ENCODE results near the gene NIPAL3. TPM values are rescaled to one million over a fixed set of nuclear protein-coding genes. Genes with fewer than 3 reads are reported as not detected.

Gene NIPAL3
- total RNA-seq, 1 experiment from 2014 or later: 40.8 TPM

- Histone ChIP-seq H3K9me2 (replicated peaks; ENCODE audit: insufficient read depth, low read length) (no peaks in the 10 kb centered on the region), H2AFZ (ENCODE audit: low read length) (no peak overlapping the region), H3K4me2 (ENCODE audit: low read depth, low read length, poor library complexity, severe bottlenecking) (no peak overlapping the region), H3K27me3 (ENCODE audit: low read length) (no peaks in the 10 kb centered on the region), H3K36me3 (ENCODE audit: insufficient read depth, low read length) (no peaks in the 10 kb centered on the region), H4K20me1 (ENCODE audit: insufficient read depth, low read depth, low read length) (peaks cover 15% of the 10 kb centered on the region; the same call in 1 of the 2 replicates), H3K27ac (ENCODE audit: low read length) (no peak overlapping the region), H3K4me3 (ENCODE audit: low read length) (no peak overlapping the region), H3K79me2 (ENCODE audit: low read length) (no peaks in the 10 kb centered on the region), H3K9me3 (ENCODE audit: low read length) (no peaks in the 10 kb centered on the region), H3K9ac (ENCODE audit: low read length) (no peak overlapping the region), H3K4me1 (ENCODE audit: low read length) (peaks cover 5% of the 10 kb centered on the region)
- DNase-seq: no peak
Measured at GRCh38 chr1:24380508-24380907, 35.1 kb upstream of the NIPAL3 start.

- no peak overlapping the region for H3K27ac ChIP-seq (ENCODE audit: low read length)
- H4K20me1 ChIP-seq (ENCODE audit: insufficient read depth, low read depth, low read length): peaks cover 17% of the 10 kb centered on the region; the same call in 1 of the 2 replicates
- no peak overlapping the region for H3K4me2 ChIP-seq (ENCODE audit: low read depth, low read length, poor library complexity, severe bottlenecking)
- no peak overlapping the region for H2AFZ ChIP-seq (ENCODE audit: low read length)
- no peaks in the 10 kb centered on the region for H3K9me2 ChIP-seq (replicated peaks; ENCODE audit: insufficient read depth, low read length)
- H3K79me2 ChIP-seq (ENCODE audit: low read length): no peaks in the 10 kb centered on the region
- H3K9ac ChIP-seq (ENCODE audit: low read length): no peak overlapping the region
- no peaks in the 10 kb centered on the region for H3K27me3 ChIP-seq (ENCODE audit: low read length)
- no peak overlapping the region for H3K4me3 ChIP-seq (ENCODE audit: low read length)
- H3K4me1 ChIP-seq (ENCODE audit: low read length): peaks cover 13% of the 10 kb centered on the region
- DNase-seq: no peak
- H3K36me3 ChIP-seq (ENCODE audit: insufficient read depth, low read length): no peaks in the 10 kb centered on the region
- no peaks in the 10 kb centered on the region for H3K9me3 ChIP-seq (ENCODE audit: low read length)
Measured at GRCh38 chr1:24381256-24381655, 34.3 kb upstream of the NIPAL3 start.

DNA sequence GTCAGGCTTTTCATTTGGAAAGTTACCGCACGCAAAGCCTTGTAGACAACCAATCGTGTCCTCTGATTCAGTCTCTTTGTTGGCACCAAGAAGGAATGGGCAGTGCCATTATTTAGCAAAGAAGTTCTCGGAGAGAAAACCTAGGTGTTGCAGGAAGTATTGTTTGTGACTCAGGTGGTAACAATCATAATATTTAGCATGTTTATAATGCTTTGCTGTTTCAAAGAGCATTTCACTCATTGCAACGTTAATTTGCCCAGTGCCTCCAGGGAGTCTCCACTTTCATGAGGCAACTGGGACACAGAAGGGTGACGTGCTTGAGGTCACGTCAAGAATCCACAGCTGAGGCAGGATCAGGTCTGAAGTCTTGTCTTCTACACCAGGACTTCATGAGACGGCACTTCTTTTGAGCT, 33.4 kb upstream of the NIPAL3 start:
- H3K36me3 ChIP-seq (ENCODE audit: insufficient read depth, low read length): no peaks in the 10 kb centered on the region
- H3K27ac ChIP-seq (ENCODE audit: low read length): no peak overlapping the region
- peaks cover 22% of the 10 kb centered on the region for H3K4me1 ChIP-seq (ENCODE audit: low read length)
- H3K9ac ChIP-seq (ENCODE audit: low read length): no peak overlapping the region
- H3K79me2 ChIP-seq (ENCODE audit: low read length): no peaks in the 10 kb centered on the region
- no peak overlapping the region for H2AFZ ChIP-seq (ENCODE audit: low read length)
- H4K20me1 ChIP-seq (ENCODE audit: insufficient read depth, low read depth, low read length): peaks cover 21% of the 10 kb centered on the region; the same call in 1 of the 2 replicates
- H3K4me3 ChIP-seq (ENCODE audit: low read length): no peak overlapping the region
- no peaks in the 10 kb centered on the region for H3K27me3 ChIP-seq (ENCODE audit: low read length)
- no peaks in the 10 kb centered on the region for H3K9me3 ChIP-seq (ENCODE audit: low read length)
- no peak overlapping the region for H3K4me2 ChIP-seq (ENCODE audit: low read depth, low read length, poor library complexity, severe bottlenecking)
- no peaks in the 10 kb centered on the region for H3K9me2 ChIP-seq (replicated peaks; ENCODE audit: insufficient read depth, low read length)
- no peak for DNase-seq

DNA sequence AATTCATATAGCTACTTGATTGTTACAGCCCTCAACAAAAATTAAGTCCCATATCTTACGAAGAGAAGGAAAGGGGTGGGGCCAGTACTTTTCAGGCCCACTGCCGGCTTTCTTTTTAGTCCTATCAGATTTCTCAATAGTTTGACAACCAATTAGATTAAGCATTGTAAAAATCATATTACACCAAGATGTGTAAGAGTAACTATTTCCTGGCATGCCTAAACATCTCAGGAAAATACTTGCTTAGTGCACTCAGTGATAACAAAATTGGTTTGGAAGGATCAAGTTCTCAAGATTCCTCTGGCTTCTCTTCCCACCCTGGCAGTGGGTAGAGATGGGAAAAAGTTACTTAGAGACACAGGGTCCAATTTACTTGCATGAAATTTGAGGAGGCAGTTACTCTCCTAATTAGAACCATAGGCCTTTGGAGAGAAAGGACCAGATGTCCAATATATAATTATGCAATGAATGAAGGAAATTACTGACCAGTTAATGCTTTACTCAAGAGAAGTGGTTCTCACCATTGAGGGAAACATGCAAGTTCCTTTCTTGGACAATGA, 32.1 kb upstream of the NIPAL3 start:
- Histone ChIP-seq H3K27ac (ENCODE audit: low read length) (no peak overlapping the region), H3K36me3 (ENCODE audit: insufficient read depth, low read length) (no peaks in the 10 kb centered on the region), H3K4me2 (ENCODE audit: low read depth, low read length, poor library complexity, severe bottlenecking) (no peak overlapping the region), H3K9ac (ENCODE audit: low read length) (no peak overlapping the region), H3K4me3 (ENCODE audit: low read length) (no peak overlapping the region), H2AFZ (ENCODE audit: low read length) (no peak overlapping the region), H3K9me2 (replicated peaks; ENCODE audit: insufficient read depth, low read length) (no peaks in the 10 kb centered on the region), H3K4me1 (ENCODE audit: low read length) (peaks cover 24% of the 10 kb centered on the region), H3K79me2 (ENCODE audit: low read length) (no peaks in the 10 kb centered on the region), H4K20me1 (ENCODE audit: insufficient read depth, low read depth, low read length) (peaks cover 21% of the 10 kb centered on the region; the same call in 1 of the 2 replicates), H3K9me3 (ENCODE audit: low read length) (no peaks in the 10 kb centered on the region), H3K27me3 (ENCODE audit: low read length) (no peaks in the 10 kb centered on the region)
- DNase-seq: no peak

- H3K4me2 ChIP-seq (ENCODE audit: low read depth, low read length, poor library complexity, severe bottlenecking): no peak overlapping the region
- H4K20me1 ChIP-seq (ENCODE audit: insufficient read depth, low read depth, low read length): peaks cover 21% of the 10 kb centered on the region; the same call in 1 of the 2 replicates
- no peaks in the 10 kb centered on the region for H3K36me3 ChIP-seq (ENCODE audit: insufficient read depth, low read length)
- no peak overlapping the region for H3K4me3 ChIP-seq (ENCODE audit: low read length)
- H2AFZ ChIP-seq (ENCODE audit: low read length): no peak overlapping the region
- H3K27me3 ChIP-seq (ENCODE audit: low read length): no peaks in the 10 kb centered on the region
- H3K79me2 ChIP-seq (ENCODE audit: low read length): no peaks in the 10 kb centered on the region
- no peaks in the 10 kb centered on the region for H3K9me3 ChIP-seq (ENCODE audit: low read length)
- H3K9me2 ChIP-seq (replicated peaks; ENCODE audit: insufficient read depth, low read length): no peaks in the 10 kb centered on the region
- H3K27ac ChIP-seq (ENCODE audit: low read length): no peak overlapping the region
- H3K4me1 ChIP-seq (ENCODE audit: low read length): peaks cover 24% of the 10 kb centered on the region
- no peak for DNase-seq
- H3K9ac ChIP-seq (ENCODE audit: low read length): no peak overlapping the region
Measured at GRCh38 chr1:24384251-24385090, 31.1 kb upstream of the NIPAL3 start.

GRCh38 chr1:24385160-24385940, 30.3 kb upstream of the NIPAL3 start:
- H4K20me1 ChIP-seq (ENCODE audit: insufficient read depth, low read depth, low read length): peaks cover 21% of the 10 kb centered on the region; the same call in 1 of the 2 replicates
- no peak overlapping the region for H3K27ac ChIP-seq (ENCODE audit: low read length)
- H3K9me2 ChIP-seq (replicated peaks; ENCODE audit: insufficient read depth, low read length): no peaks in the 10 kb centered on the region
- peaks cover 24% of the 10 kb centered on the region for H3K4me1 ChIP-seq (ENCODE audit: low read length)
- H3K79me2 ChIP-seq (ENCODE audit: low read length): no peaks in the 10 kb centered on the region
- no peaks in the 10 kb centered on the region for H3K27me3 ChIP-seq (ENCODE audit: low read length)
- H3K9ac ChIP-seq (ENCODE audit: low read length): no peak overlapping the region
- peak overlapping the region; percentile 20 for H3K4me2 ChIP-seq (ENCODE audit: low read depth, low read length, poor library complexity, severe bottlenecking)
- H3K9me3 ChIP-seq (ENCODE audit: low read length): no peaks in the 10 kb centered on the region
- peak; percentile 58 for DNase-seq
- H3K4me3 ChIP-seq (ENCODE audit: low read length): no peak overlapping the region
- no peaks in the 10 kb centered on the region for H3K36me3 ChIP-seq (ENCODE audit: insufficient read depth, low read length)
- H2AFZ ChIP-seq (ENCODE audit: low read length): no peak overlapping the region

GRCh38 chr1:24386241-24386640, 29.4 kb upstream of the NIPAL3 start:
- H3K27ac ChIP-seq (ENCODE audit: low read length): no peak overlapping the region
- H3K36me3 ChIP-seq (ENCODE audit: insufficient read depth, low read length): no peaks in the 10 kb centered on the region
- peaks cover 24% of the 10 kb centered on the region for H3K4me1 ChIP-seq (ENCODE audit: low read length)
- H3K79me2 ChIP-seq (ENCODE audit: low read length): no peaks in the 10 kb centered on the region
- peak; percentile 69 for DNase-seq
- H3K9ac ChIP-seq (ENCODE audit: low read length): 0 out of 2 replicates have a peak overlapping the region, but pooled peaks have one; percentile 7
- H3K9me3 ChIP-seq (ENCODE audit: low read length): no peaks in the 10 kb centered on the region
- H2AFZ ChIP-seq (ENCODE audit: low read length): no peak overlapping the region
- H3K4me2 ChIP-seq (ENCODE audit: low read depth, low read length, poor library complexity, severe bottlenecking): peak overlapping the region; percentile 20
- no peaks in the 10 kb centered on the region for H3K9me2 ChIP-seq (replicated peaks; ENCODE audit: insufficient read depth, low read length)
- peaks cover 21% of the 10 kb centered on the region; the same call in 1 of the 2 replicates for H4K20me1 ChIP-seq (ENCODE audit: insufficient read depth, low read depth, low read length)
- H3K4me3 ChIP-seq (ENCODE audit: low read length): peak overlapping the region; percentile 9; the same call in 1 of the 2 replicates
- no peaks in the 10 kb centered on the region for H3K27me3 ChIP-seq (ENCODE audit: low read length)

DNA sequence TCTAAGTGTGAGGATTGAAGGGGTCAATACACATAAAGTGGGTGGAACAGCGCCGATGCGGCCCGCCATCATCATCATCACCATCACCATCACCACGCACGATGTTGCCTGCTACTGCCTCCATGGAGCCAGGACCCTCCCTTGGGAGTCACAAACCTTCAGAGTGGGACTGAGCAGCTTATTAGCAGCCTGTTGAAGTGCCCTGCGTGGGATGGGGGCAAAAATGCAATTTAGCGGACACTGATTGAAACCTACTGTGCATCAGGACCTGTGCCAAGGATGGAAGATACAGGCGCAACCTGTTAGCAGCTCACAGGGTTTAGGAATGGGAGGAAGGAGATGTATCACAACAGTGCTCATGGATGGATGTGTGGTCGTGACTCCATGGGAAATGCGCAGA, 28.7 kb upstream of the NIPAL3 start:
- Histone ChIP-seq H3K4me2 (ENCODE audit: low read depth, low read length, poor library complexity, severe bottlenecking) (peak overlapping the region; percentile 20), H3K9ac (ENCODE audit: low read length) (0 out of 2 replicates have a peak overlapping the region, but pooled peaks have one; percentile 7), H3K9me2 (replicated peaks; ENCODE audit: insufficient read depth, low read length) (no peaks in the 10 kb centered on the region), H3K4me3 (ENCODE audit: low read length) (no peak overlapping the region), H3K36me3 (ENCODE audit: insufficient read depth, low read length) (no peaks in the 10 kb centered on the region), H3K79me2 (ENCODE audit: low read length) (no peaks in the 10 kb centered on the region), H3K9me3 (ENCODE audit: low read length) (no peaks in the 10 kb centered on the region), H3K27ac (ENCODE audit: low read length) (no peak overlapping the region), H3K4me1 (ENCODE audit: low read length) (peaks cover 31% of the 10 kb centered on the region), H3K27me3 (ENCODE audit: low read length) (no peaks in the 10 kb centered on the region), H4K20me1 (ENCODE audit: insufficient read depth, low read depth, low read length) (peaks cover 21% of the 10 kb centered on the region; the same call in 1 of the 2 replicates), H2AFZ (ENCODE audit: low read length) (no peak overlapping the region)
- DNase-seq: no peak

Data from Karpas-422 (cell line).